ENCODE data around the gene HMOX1. TPM values are rescaled to one million over a fixed set of nuclear protein-coding genes. Genes with fewer than 3 reads are reported as not detected.
A peak's percentile ranks its signal among the peaks of the same experiment; 100 is the strongest.
"Not testable (repeated sequence)": the region's sequence is repeated elsewhere in the genome, so short reads cannot be mapped to it uniquely, and the experiment has no call there.

Gene HMOX1
- total RNA-seq, 1 experiment from 2014 or later = 63.1 TPM

- peak; percentile 59 for DNase-seq (ENCODE audit: low spot score)
- in situ Hi-C loops (cut with HindIII; ENCODE audit: low sequenced_read_pairs) = no loop called here
Measured at GRCh38 chr22:35376728-35377472, 4.0 kb upstream of the HMOX1 start.

GRCh38 chr22:35377735-35378134 lies 3.2 kb upstream of the HMOX1 start:
- no peak for DNase-seq (ENCODE audit: low spot score)
- in situ Hi-C loops (cut with HindIII; ENCODE audit: low sequenced_read_pairs) = no loop called here

- DNase-seq (ENCODE audit: low spot score) = no peak
- in situ Hi-C loops (cut with HindIII; ENCODE audit: low sequenced_read_pairs) = no loop called here
Measured at GRCh38 chr22:35378621-35379020, 2.3 kb upstream of the HMOX1 start.

GRCh38 chr22:35379146-35379993 lies 1.5 kb upstream of the HMOX1 start:
- in situ Hi-C loops (cut with HindIII; ENCODE audit: low sequenced_read_pairs) = no loop called here
- no peak for DNase-seq (ENCODE audit: low spot score)

GRCh38 chr22:35380013-35380412 lies 883 bp upstream of the HMOX1 start:
- in situ Hi-C loops (cut with HindIII; ENCODE audit: low sequenced_read_pairs) = no loop called here
- DNase-seq (ENCODE audit: low spot score) = no peak

GRCh38 chr22:35381424-35382009 lies 621 bp downstream of the HMOX1 start:
- no peak for DNase-seq (ENCODE audit: low spot score)
- in situ Hi-C loops (cut with HindIII; ENCODE audit: low sequenced_read_pairs) = no loop called here

GRCh38 chr22:35383679-35384071 lies 2.8 kb downstream of the HMOX1 start:
- in situ Hi-C loops (cut with HindIII; ENCODE audit: low sequenced_read_pairs) = no loop called here
- no peak for DNase-seq (ENCODE audit: low spot score)

- no peak for DNase-seq (ENCODE audit: low spot score)
- in situ Hi-C loops (cut with HindIII; ENCODE audit: low sequenced_read_pairs) = no loop called here
Measured at GRCh38 chr22:35384527-35384926, 3.6 kb downstream of the HMOX1 start.

GRCh38 chr22:35384975-35385588 lies 4.2 kb downstream of the HMOX1 start:
- DNase-seq (ENCODE audit: low spot score) = no peak
- in situ Hi-C loops (cut with HindIII; ENCODE audit: low sequenced_read_pairs) = no loop called here

- no peak for DNase-seq (ENCODE audit: low spot score)
- in situ Hi-C loops (cut with HindIII; ENCODE audit: low sequenced_read_pairs) = no loop called here
Measured at GRCh38 chr22:35386670-35387288, 5.9 kb downstream of the HMOX1 start.

- DNase-seq (ENCODE audit: low spot score) = no peak
- in situ Hi-C loops (cut with HindIII; ENCODE audit: low sequenced_read_pairs) = no loop called here
Measured at GRCh38 chr22:35390933-35391332, 10.0 kb downstream of the HMOX1 start.

GRCh38 chr22:35392357-35392756 lies 11.5 kb downstream of the HMOX1 start:
- DNase-seq (ENCODE audit: low spot score) = no peak
- in situ Hi-C loops (cut with HindIII; ENCODE audit: low sequenced_read_pairs) = no loop called here

GRCh38 chr22:35393116-35394010 lies 12.5 kb downstream of the HMOX1 start:
- no peak for DNase-seq (ENCODE audit: low spot score)
- in situ Hi-C loops (cut with HindIII; ENCODE audit: low sequenced_read_pairs) = no loop called here

GRCh38 chr22:35394011-35394312 lies 13.1 kb downstream of the HMOX1 start:
- in situ Hi-C loops (cut with HindIII; ENCODE audit: low sequenced_read_pairs) = no loop called here

GRCh38 chr22:35394810-35395563 lies 14.1 kb downstream of the HMOX1 start:
- in situ Hi-C loops (cut with HindIII; ENCODE audit: low sequenced_read_pairs) = no loop called here
- DNase-seq (ENCODE audit: low spot score) = no peak

More at GRCh38 chr22:35394011-35394312, 13.1 kb downstream of the HMOX1 start:
- DNase-seq (ENCODE audit: low spot score) = no peak

- DNase-seq (ENCODE audit: low spot score); in situ Hi-C loops (cut with HindIII; ENCODE audit: low sequenced_read_pairs): not testable (repeated sequence)
Measured at GRCh38 chr22:35396622-35397021, 15.7 kb downstream of the HMOX1 start.

- no peak for DNase-seq (ENCODE audit: low spot score)
- in situ Hi-C loops (cut with HindIII; ENCODE audit: low sequenced_read_pairs) = no loop called here
Measured at GRCh38 chr22:35397095-35397904, 16.4 kb downstream of the HMOX1 start.
